Fibroblast of lung (primary cell): Measurements from ENCODE around the gene ATG7.

Experiments used
- EZH2 ChIP-seq: IDR thresholded peaks from 2 replicates; pipeline ENCODE4 v1.5.1; 2012; ENCODE audit warnings: low read length, control low read depth, mild to moderate bottlenecking; ENCODE audit errors: missing control alignments
- TF ChIP-seq, protein P1 (sequence below), 2 donors: IDR thresholded peaks in 1 of 2; conservative IDR thresholded peaks in 1 of 2; 1 replicate in 1 of 2; 2 replicates in 1 of 2; pipeline ENCODE4 v1.5.1; 2011 to 2012; ENCODE audit warnings: low read length in 2 of 2, control low read depth in 1 of 2, inconsistent platforms in 1 of 2, low read depth in 1 of 2, mild to moderate bottlenecking in 1 of 2

GRCh38 chr3:11312166-11312565, 40.0 kb downstream of the ATG7 start:
- TF ChIP-seq EZH2 = no peak
- TF ChIP-seq, protein P1, sequence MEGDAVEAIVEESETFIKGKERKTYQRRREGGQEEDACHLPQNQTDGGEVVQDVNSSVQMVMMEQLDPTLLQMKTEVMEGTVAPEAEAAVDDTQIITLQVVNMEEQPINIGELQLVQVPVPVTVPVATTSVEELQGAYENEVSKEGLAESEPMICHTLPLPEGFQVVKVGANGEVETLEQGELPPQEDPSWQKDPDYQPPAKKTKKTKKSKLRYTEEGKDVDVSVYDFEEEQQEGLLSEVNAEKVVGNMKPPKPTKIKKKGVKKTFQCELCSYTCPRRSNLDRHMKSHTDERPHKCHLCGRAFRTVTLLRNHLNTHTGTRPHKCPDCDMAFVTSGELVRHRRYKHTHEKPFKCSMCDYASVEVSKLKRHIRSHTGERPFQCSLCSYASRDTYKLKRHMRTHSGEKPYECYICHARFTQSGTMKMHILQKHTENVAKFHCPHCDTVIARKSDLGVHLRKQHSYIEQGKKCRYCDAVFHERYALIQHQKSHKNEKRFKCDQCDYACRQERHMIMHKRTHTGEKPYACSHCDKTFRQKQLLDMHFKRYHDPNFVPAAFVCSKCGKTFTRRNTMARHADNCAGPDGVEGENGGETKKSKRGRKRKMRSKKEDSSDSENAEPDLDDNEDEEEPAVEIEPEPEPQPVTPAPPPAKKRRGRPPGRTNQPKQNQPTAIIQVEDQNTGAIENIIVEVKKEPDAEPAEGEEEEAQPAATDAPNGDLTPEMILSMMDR (conservative IDR thresholded peaks at IDR 0.05 in 1 of 2, IDR thresholded peaks at IDR 0.05 in 1 of 2; ENCODE audit: low read depth in 1 of 2, low read length in 2 of 2) = no peak
